Measurements from ENCODE around the gene NPAP1.
"Not testable (repeated sequence)": the region's sequence is repeated elsewhere in the genome, so short reads cannot be mapped to it uniquely, and the experiment has no call there.

NPAP1 gene

GRCh38 chr15:24675332-24676144, at the start of gene NPAP1:
NPAP1 (plus strand) TSS chr15:24675775; CDS start chr15:24675868, 93 bp downstream.
- DNase-seq (ENCODE audit: low spot score), result no peak

GRCh38 chr15:24627443-24627842, 48.1 kb upstream of the NPAP1 start:
- DNase-seq (ENCODE audit: low spot score), result no peak

GRCh38 chr15:24633082-24633481, 42.5 kb upstream of the NPAP1 start:
- DNase-seq (ENCODE audit: low spot score), result no peak

GRCh38 chr15:24639412-24639811, 36.2 kb upstream of the NPAP1 start:
- not testable (repeated sequence) for DNase-seq (ENCODE audit: low spot score)

- no peak for DNase-seq (ENCODE audit: low spot score)
Measured at GRCh38 chr15:24645627-24646026, 29.9 kb upstream of the NPAP1 start.

GRCh38 chr15:24659622-24660021, 16.0 kb upstream of the NPAP1 start:
- no peak for DNase-seq (ENCODE audit: low spot score)

- DNase-seq (ENCODE audit: low spot score), result no peak
Measured at GRCh38 chr15:24662991-24663390, 12.6 kb upstream of the NPAP1 start.

GRCh38 chr15:24676431-24676830, 856 bp downstream of the NPAP1 start:
- no peak for DNase-seq (ENCODE audit: low spot score)

GRCh38 chr15:24678485-24678884, 2.9 kb downstream of the NPAP1 start:
- no peak for DNase-seq (ENCODE audit: low spot score)

GRCh38 chr15:24682002-24682401, 6.4 kb downstream of the NPAP1 start:
- DNase-seq (ENCODE audit: low spot score), result no peak

- not testable (repeated sequence) for DNase-seq (ENCODE audit: low spot score)
Measured at GRCh38 chr15:24682905-24683304, 7.3 kb downstream of the NPAP1 start.

- DNase-seq (ENCODE audit: low spot score), result no peak
Measured at GRCh38 chr15:24683736-24684135, 8.2 kb downstream of the NPAP1 start.

- no peak for DNase-seq (ENCODE audit: low spot score)
Measured at GRCh38 chr15:24684313-24684712, 8.7 kb downstream of the NPAP1 start.

- DNase-seq (ENCODE audit: low spot score), result no peak
Measured at GRCh38 chr15:24696201-24696600, 20.6 kb downstream of the NPAP1 start.

GRCh38 chr15:24696842-24697241, 21.3 kb downstream of the NPAP1 start:
- no peak for DNase-seq (ENCODE audit: low spot score)

- no peak for DNase-seq (ENCODE audit: low spot score)
Measured at GRCh38 chr15:24718289-24719082, 42.9 kb downstream of the NPAP1 start.

- no peak for DNase-seq (ENCODE audit: low spot score)
Measured at GRCh38 chr15:24729760-24730159, 54.2 kb downstream of the NPAP1 start.
